ENCODE results near the gene DTNB. TPM values are rescaled to one million over a fixed set of nuclear protein-coding genes. Genes with fewer than 3 reads are reported as not detected.

DTNB gene
- total RNA-seq, 1 donor: 18.3 TPM

- Histone ChIP-seq H3K9me3 (ENCODE audit: low read depth, low read length) (no peaks in the 10 kb centered on the region), H3K27me3 (ENCODE audit: insufficient read depth, low read length) (no peaks in the 10 kb centered on the region), H3K4me1 (ENCODE audit: insufficient read depth, low read length) (no peaks in the 10 kb centered on the region), H3K4me3 (ENCODE audit: low read length) (no peak overlapping the region)
Measured at GRCh38 chr2:25447018-25447417, 226.4 kb downstream of the DTNB start.

GRCh38 chr2:25446122-25446521, 227.3 kb downstream of the DTNB start:
- Histone ChIP-seq H3K4me1 (ENCODE audit: insufficient read depth, low read length) (no peaks in the 10 kb centered on the region), H3K9me3 (ENCODE audit: low read depth, low read length) (no peaks in the 10 kb centered on the region), H3K27me3 (ENCODE audit: insufficient read depth, low read length) (no peaks in the 10 kb centered on the region), H3K4me3 (ENCODE audit: low read length) (no peak overlapping the region)

DNA sequence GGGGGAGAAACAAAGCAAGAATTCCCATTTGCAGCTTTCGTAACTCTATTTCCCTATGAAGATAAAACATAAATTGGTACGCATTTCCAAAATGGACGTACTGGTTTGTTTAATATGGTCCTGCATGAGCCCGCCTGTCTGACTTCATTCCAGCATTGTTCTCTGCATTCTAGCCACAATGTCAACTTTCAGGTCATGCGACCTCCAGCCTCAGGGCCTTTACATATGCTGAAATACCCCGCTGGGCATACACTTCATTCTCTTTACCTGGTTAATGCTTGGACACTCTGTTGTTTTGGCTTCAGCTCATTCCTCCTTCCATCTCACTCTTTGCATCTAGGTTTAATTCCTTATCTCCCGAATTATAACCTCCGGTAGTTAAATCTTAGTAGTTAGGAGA, 227.9 kb downstream of the DTNB start:
- no peaks in the 10 kb centered on the region for H3K4me1 ChIP-seq (ENCODE audit: insufficient read depth, low read length)

DNA sequence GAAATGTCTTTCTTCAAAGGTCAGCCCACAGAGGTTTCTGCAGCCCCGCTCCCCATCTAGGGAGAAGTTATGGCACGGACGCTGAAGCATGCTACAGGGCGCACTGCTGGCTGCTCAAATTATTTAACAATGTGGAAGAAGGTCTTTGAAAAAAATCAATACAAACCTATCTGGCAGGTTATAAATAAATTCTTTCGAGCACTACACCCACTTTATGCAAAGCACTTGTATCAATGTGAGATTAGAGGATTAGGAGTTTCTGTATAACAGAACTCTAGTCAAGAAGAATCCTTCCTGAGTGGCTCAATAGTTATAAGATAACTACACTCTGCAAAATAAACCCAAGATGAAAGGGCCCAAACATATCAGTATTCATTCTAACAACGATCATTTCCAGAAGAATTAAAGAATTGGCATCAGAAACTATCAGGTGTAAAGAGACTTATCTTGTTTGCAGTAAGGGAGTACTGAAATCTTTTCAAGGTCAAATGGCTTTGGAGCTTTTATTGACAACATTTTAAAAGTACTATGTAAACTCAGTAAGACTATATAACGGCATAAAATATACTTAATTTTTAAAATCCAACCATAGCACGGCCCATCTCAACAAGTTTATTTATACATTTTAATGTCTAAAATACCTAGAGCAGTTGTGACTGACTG, 228.6 kb downstream of the DTNB start:
- Histone ChIP-seq H3K4me1 (ENCODE audit: insufficient read depth, low read length) (no peaks in the 10 kb centered on the region), H3K9me3 (ENCODE audit: low read depth, low read length) (no peaks in the 10 kb centered on the region), H3K27me3 (ENCODE audit: insufficient read depth, low read length) (no peaks in the 10 kb centered on the region), H3K4me3 (ENCODE audit: low read length) (no peak overlapping the region)

More for the DNA sequence above, 227.9 kb downstream of the DTNB start:
- H3K27me3 ChIP-seq (ENCODE audit: insufficient read depth, low read length): no peaks in the 10 kb centered on the region
- no peak overlapping the region for H3K4me3 ChIP-seq (ENCODE audit: low read length)
- H3K9me3 ChIP-seq (ENCODE audit: low read depth, low read length): no peaks in the 10 kb centered on the region

GRCh38 chr2:25443766-25444165, 229.6 kb downstream of the DTNB start:
- H3K4me3 ChIP-seq (ENCODE audit: low read length): no peak overlapping the region
- H3K9me3 ChIP-seq (ENCODE audit: low read depth, low read length): no peaks in the 10 kb centered on the region
- no peaks in the 10 kb centered on the region for H3K27me3 ChIP-seq (ENCODE audit: insufficient read depth, low read length)
- H3K4me1 ChIP-seq (ENCODE audit: insufficient read depth, low read length): no peaks in the 10 kb centered on the region

GRCh38 chr2:25441353-25441752, 232.0 kb downstream of the DTNB start:
- no peaks in the 10 kb centered on the region for H3K9me3 ChIP-seq (ENCODE audit: low read depth, low read length)
- no peaks in the 10 kb centered on the region for H3K27me3 ChIP-seq (ENCODE audit: insufficient read depth, low read length)
- H3K4me3 ChIP-seq (ENCODE audit: low read length): no peak overlapping the region
- no peaks in the 10 kb centered on the region for H3K4me1 ChIP-seq (ENCODE audit: insufficient read depth, low read length)

DNA sequence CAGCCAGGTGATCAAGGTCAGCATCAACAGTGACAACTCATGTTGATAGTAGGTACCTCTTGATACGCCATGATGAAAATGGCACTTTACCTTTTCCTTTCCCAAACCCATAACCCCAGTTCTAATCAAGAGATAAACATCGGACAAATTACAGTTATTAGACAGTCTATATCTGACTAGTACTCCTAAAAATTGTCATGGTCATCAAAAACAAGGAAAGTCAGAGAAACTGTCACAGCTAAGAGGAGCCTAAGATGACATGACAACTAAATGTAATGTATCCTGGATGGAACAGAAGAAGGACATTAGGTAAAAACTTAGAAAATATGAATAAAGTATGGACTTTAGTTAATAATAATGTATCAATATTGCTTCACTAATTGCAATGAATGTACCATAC, 234.6 kb downstream of the DTNB start:
- H3K27me3 ChIP-seq (ENCODE audit: insufficient read depth, low read length): no peaks in the 10 kb centered on the region
- no peak overlapping the region for H3K4me3 ChIP-seq (ENCODE audit: low read length)
- no peaks in the 10 kb centered on the region for H3K4me1 ChIP-seq (ENCODE audit: insufficient read depth, low read length)
- no peaks in the 10 kb centered on the region for H3K9me3 ChIP-seq (ENCODE audit: low read depth, low read length)

- H3K4me1 ChIP-seq (ENCODE audit: insufficient read depth, low read length): no peaks in the 10 kb centered on the region
- H3K9me3 ChIP-seq (ENCODE audit: low read depth, low read length): no peaks in the 10 kb centered on the region
- H3K4me3 ChIP-seq (ENCODE audit: low read length): no peak overlapping the region
- no peaks in the 10 kb centered on the region for H3K27me3 ChIP-seq (ENCODE audit: insufficient read depth, low read length)
Measured at GRCh38 chr2:25437881-25438662, 235.3 kb downstream of the DTNB start.

DNA sequence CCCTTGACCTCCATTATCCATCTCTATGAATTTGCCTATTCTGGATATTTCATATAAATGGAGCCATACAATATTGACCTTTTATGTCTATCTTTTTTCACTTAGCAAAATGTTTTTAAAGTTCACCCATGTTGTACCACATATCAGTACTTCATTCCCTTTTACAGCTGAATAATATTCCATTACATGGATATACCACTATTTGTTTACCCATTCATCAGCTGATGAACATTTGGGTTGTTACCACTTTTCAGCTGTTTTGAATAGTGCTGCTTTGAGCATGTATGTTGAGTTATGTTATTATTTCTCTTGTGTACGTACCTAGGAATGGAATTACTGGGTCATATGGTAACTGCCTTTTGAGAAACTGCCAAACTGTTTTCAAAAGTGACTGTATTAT, 238.0 kb downstream of the DTNB start:
- Histone ChIP-seq H3K9me3 (ENCODE audit: low read depth, low read length) (no peaks in the 10 kb centered on the region), H3K4me3 (ENCODE audit: low read length) (no peak overlapping the region), H3K27me3 (ENCODE audit: insufficient read depth, low read length) (no peaks in the 10 kb centered on the region), H3K4me1 (ENCODE audit: insufficient read depth, low read length) (no peaks in the 10 kb centered on the region)

GRCh38 chr2:25431604-25432003, 241.8 kb downstream of the DTNB start:
- Histone ChIP-seq H3K4me1 (ENCODE audit: insufficient read depth, low read length) (no peaks in the 10 kb centered on the region), H3K9me3 (ENCODE audit: low read depth, low read length) (no peaks in the 10 kb centered on the region), H3K4me3 (ENCODE audit: low read length) (no peak overlapping the region), H3K27me3 (ENCODE audit: insufficient read depth, low read length) (no peaks in the 10 kb centered on the region)

GRCh38 chr2:25430556-25430955, 242.8 kb downstream of the DTNB start:
- no peaks in the 10 kb centered on the region for H3K9me3 ChIP-seq (ENCODE audit: low read depth, low read length)
- no peaks in the 10 kb centered on the region for H3K4me1 ChIP-seq (ENCODE audit: insufficient read depth, low read length)
- no peaks in the 10 kb centered on the region for H3K27me3 ChIP-seq (ENCODE audit: insufficient read depth, low read length)
- no peak overlapping the region for H3K4me3 ChIP-seq (ENCODE audit: low read length)

DNA sequence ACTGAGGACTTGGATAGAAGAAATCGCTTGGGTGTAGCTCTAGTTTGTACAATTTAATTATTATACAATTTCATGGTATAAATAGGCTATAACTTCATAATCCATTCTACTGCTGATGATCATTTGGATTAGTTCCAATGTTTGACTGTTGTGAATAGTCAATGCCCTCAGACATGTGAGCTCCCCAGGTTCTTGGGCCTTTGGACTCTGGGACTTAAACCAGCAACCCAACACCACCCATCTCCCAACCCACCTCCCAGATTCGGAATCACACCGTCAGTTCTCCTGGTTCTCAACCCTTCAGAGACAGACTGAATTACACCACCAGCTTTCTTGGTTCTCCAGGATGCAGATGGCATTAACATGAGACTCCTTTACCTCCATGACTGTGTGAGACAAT, 247.1 kb downstream of the DTNB start:
- peaks cover 7% of the 10 kb centered on the region for H3K4me1 ChIP-seq (ENCODE audit: insufficient read depth, low read length)
- H3K27me3 ChIP-seq (ENCODE audit: insufficient read depth, low read length): no peaks in the 10 kb centered on the region
- H3K9me3 ChIP-seq (ENCODE audit: low read depth, low read length): no peaks in the 10 kb centered on the region

DNA sequence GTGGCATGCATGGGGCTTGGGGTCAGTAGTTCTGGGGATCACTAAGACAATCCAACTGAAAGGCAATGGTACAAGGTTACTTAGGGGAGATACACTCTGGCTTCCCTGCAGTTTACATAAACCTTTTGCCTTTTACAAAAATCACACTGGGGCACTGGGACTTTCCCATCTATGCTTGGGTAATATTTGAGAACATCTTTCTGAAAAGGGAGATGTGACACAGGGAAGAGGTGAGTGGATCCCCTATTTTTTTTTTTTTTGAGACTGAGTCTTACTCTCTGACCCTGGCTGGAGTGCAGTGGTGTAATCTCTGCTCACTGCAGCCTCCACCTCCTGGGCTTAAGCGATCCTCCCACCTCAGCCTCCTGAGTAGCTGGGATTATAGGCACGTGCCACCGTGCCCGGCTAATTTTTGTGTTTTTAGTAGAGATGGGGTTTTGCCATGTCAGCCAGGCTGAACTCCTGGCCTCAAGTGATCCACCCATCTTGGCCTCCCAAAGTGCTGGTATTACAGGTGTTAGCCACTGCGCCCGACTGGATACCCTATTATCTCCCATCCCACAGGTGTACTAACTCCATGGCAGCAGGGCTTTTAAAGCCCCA, 248.8 kb downstream of the DTNB start:
- H3K4me3 ChIP-seq (ENCODE audit: low read length): no peak overlapping the region
- peaks cover 25% of the 10 kb centered on the region for H3K4me1 ChIP-seq (ENCODE audit: insufficient read depth, low read length)
- no peaks in the 10 kb centered on the region for H3K9me3 ChIP-seq (ENCODE audit: low read depth, low read length)
- no peaks in the 10 kb centered on the region for H3K27me3 ChIP-seq (ENCODE audit: insufficient read depth, low read length)

More for the DNA sequence above, 247.1 kb downstream of the DTNB start:
- no peak overlapping the region for H3K4me3 ChIP-seq (ENCODE audit: low read length)

GRCh38 chr2:25421820-25422411, 251.5 kb downstream of the DTNB start:
- Histone ChIP-seq H3K9me3 (ENCODE audit: low read depth, low read length) (no peaks in the 10 kb centered on the region), H3K4me1 (ENCODE audit: insufficient read depth, low read length) (peaks cover 39% of the 10 kb centered on the region), H3K4me3 (ENCODE audit: low read length) (no peak overlapping the region), H3K27me3 (ENCODE audit: insufficient read depth, low read length) (no peaks in the 10 kb centered on the region)

DNA sequence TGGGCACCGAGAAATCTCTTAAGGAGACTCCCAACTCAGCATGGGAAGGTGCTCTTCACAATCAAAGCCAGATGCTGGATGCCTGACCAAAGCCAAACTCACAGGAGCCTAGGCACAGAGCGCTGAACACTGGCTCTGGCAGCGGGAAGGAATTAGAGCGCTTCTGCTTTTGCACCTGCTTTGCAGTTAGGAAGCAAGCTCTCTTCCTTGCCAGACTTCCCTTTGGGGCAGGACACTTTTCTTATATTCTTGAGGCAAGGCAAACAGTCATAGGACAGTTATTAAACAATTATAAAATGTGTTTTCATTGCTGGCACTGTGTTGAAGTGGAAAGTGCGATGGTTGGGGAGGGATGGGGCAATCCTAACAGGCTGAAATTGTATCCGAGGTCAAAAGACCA, 252.1 kb downstream of the DTNB start:
- no peak overlapping the region for H3K4me3 ChIP-seq (ENCODE audit: low read length)
- H3K4me1 ChIP-seq (ENCODE audit: insufficient read depth, low read length): peaks cover 39% of the 10 kb centered on the region
- no peaks in the 10 kb centered on the region for H3K9me3 ChIP-seq (ENCODE audit: low read depth, low read length)
- no peaks in the 10 kb centered on the region for H3K27me3 ChIP-seq (ENCODE audit: insufficient read depth, low read length)
